Endothelial cell of umbilical vein (primary cell): Measurements from ENCODE around the gene TMEM222. TPM values are rescaled to one million over a fixed set of nuclear protein-coding genes. Genes with fewer than 3 reads are reported as not detected.

Experiments used
- BruUV-seq: library from RNA; stranded (reverse); fragments of 400-500 nt; replicated peaks from 2 replicates; lab custom pipeline; 2021; lab: Mats Ljungman, UMichigan
- CTCF ChIA-PET: fragments of 300-600, 350-600 bp; sonication (Branson Sonifier 250); formaldehyde crosslinking; loops from one replicate; lab custom pipeline; 2021; ENCODE audit warnings: antibody characterized with exemption, inconsistent platforms; lab: Charles Lee
- POLR2A ChIA-PET: fragments of 300-600, 350-600 bp; sonication (Branson Sonifier 250); formaldehyde crosslinking; loops from one replicate; lab custom pipeline; 2021; ENCODE audit warnings: antibody characterized with exemption, inconsistent platforms; lab: Charles Lee
- DNase-seq: peaks from one replicate; pipeline ENCODE4 v3.0.0-alpha.2; 2011; ENCODE audit warnings: low read depth, low spot score
- FAIRE-seq: peaks from 2 replicates; lab custom pipeline; 2011; peaks lifted over from hg19 to GRCh38; lab: Jason Lieb, UNC
- H2AFZ ChIP-seq: 2 replicates; pipeline ENCODE4 v1.6.0; 2012; ENCODE audit warnings: low read depth, low read length, control low read depth, inconsistent platforms
- H3K27ac ChIP-seq: 2 replicates; pipeline ENCODE4 v1.5.1; 2011; ENCODE audit warnings: low read depth, mild to moderate bottlenecking, control low read depth, low read length, moderate library complexity; ENCODE audit not compliant: insufficient read depth
- H3K27me3 ChIP-seq, 2 experiments: 2 replicates each; pipeline versions ENCODE4 v1.6.0 to v1.6.1; 2011; ENCODE audit warnings: low read length in 2 of 2, mixed read lengths in 1 of 2; ENCODE audit not compliant: control insufficient read depth in 2 of 2, insufficient read depth in 2 of 2
- H3K36me3 ChIP-seq, 2 experiments: 2 replicates in 1 of 2; 3 replicates in 1 of 2; pipeline ENCODE4 v1.5.1; 2011; ENCODE audit warnings: low read length in 2 of 2, mild to moderate bottlenecking in 1 of 2, moderate library complexity in 1 of 2; ENCODE audit not compliant: control insufficient read depth in 2 of 2, insufficient read depth in 2 of 2; ENCODE audit errors: extremely low read depth in 1 of 2
- H3K4me1 ChIP-seq: 3 replicates; pipeline ENCODE4 v1.5.1; 2011; ENCODE audit warnings: mild to moderate bottlenecking, low read length; ENCODE audit not compliant: control insufficient read depth, insufficient read depth; ENCODE audit errors: extremely low read depth
- H3K4me2 ChIP-seq: 2 replicates; pipeline ENCODE4 v1.6.1; 2011; ENCODE audit warnings: low read length, control low read depth, mixed read lengths; ENCODE audit not compliant: insufficient read depth
- H3K4me3 ChIP-seq, 3 experiments: fragments of 200-600 bp in 1 of 3; sonication (generic), shearing (Covaris generic) in 1 of 3; replicated peaks in 1 of 3; 2 replicates each; pipeline ENCODE4 v1.5.1; 2011 to 2016; ENCODE audit warnings: control low read depth in 3 of 3, low read length in 3 of 3, mild to moderate bottlenecking in 2 of 3, inconsistent platforms in 1 of 3, low read depth in 1 of 3, moderate library complexity in 1 of 3; ENCODE audit not compliant: insufficient read depth in 1 of 3
- H3K79me2 ChIP-seq: 2 replicates; pipeline ENCODE4 v1.6.0; 2012; ENCODE audit warnings: low read length, inconsistent platforms; ENCODE audit not compliant: control insufficient read depth, insufficient read depth
- H3K9ac ChIP-seq: replicated peaks from 2 replicates; pipeline ENCODE3; 2011; ENCODE audit warnings: low read length, control low read depth; ENCODE audit not compliant: insufficient read depth; ENCODE audit errors: extremely low read depth
- H3K9me1 ChIP-seq: replicated peaks from 3 replicates; pipeline ENCODE4 v1.6.0; 2011; ENCODE audit warnings: mild to moderate bottlenecking, low read length; ENCODE audit not compliant: control insufficient read depth, insufficient read depth; ENCODE audit errors: extremely low read depth
- H3K9me3 ChIP-seq: replicated peaks from 2 replicates; pipeline ENCODE4 v1.5.1; 2012; ENCODE audit warnings: low read length, inconsistent platforms; ENCODE audit not compliant: control insufficient read depth, insufficient read depth
- H4K20me1 ChIP-seq: replicated peaks from 2 replicates; pipeline ENCODE3; 2011; ENCODE audit warnings: mild to moderate bottlenecking, low read length; ENCODE audit not compliant: control insufficient read depth, insufficient read depth; ENCODE audit errors: extremely low read depth
- EZH2 ChIP-seq: IDR thresholded peaks from 2 replicates; pipeline ENCODE4 v1.6.1; 2012; ENCODE audit warnings: borderline replicate concordance, low read depth, mild to moderate bottlenecking, moderate library complexity, low read length, inconsistent platforms; ENCODE audit not compliant: severe bottlenecking
- FOS ChIP-seq: IDR thresholded peaks from 2 replicates; pipeline ENCODE4 v1.6.1; 2011; ENCODE audit warnings: mild to moderate bottlenecking, low read length, moderate library complexity, borderline replicate concordance; ENCODE audit not compliant: insufficient read depth
- GATA2 ChIP-seq: IDR thresholded peaks from 2 replicates; pipeline ENCODE4 v1.7.0; 2011; ENCODE audit warnings: low read depth, mild to moderate bottlenecking, moderate library complexity, mixed read lengths, low read length; ENCODE audit not compliant: insufficient read length, insufficient read depth
- JUN ChIP-seq: IDR thresholded peaks from 2 replicates; pipeline ENCODE4 v1.6.1; 2011; ENCODE audit warnings: borderline replicate concordance, low read depth; ENCODE audit not compliant: insufficient read length, insufficient read depth
- MYC ChIP-seq: IDR thresholded peaks from one replicate; pipeline ENCODE4 v1.6.1; 2011; ENCODE audit warnings: mild to moderate bottlenecking, low read depth, low read length
- POLR2A ChIP-seq: IDR thresholded peaks from 2 replicates; pipeline ENCODE4 v1.6.1; 2012; ENCODE audit warnings: low read depth, mild to moderate bottlenecking, control low read depth, low read length
- POLR2AphosphoS5 ChIP-seq: IDR thresholded peaks from 2 replicates; pipeline ENCODE4 v1.6.1; 2012; ENCODE audit warnings: low read depth, mild to moderate bottlenecking, control low read depth, low read length, moderate library complexity; ENCODE audit not compliant: insufficient read depth
- dilution Hi-C: fragments of 300-500 bp; cut with MboI; formaldehyde crosslinking; loops from one replicate; pipeline ENCODE4 v1.15.0; 2019; ENCODE audit warnings: low sequenced_read_pairs; ENCODE audit not compliant: extremely low pct_ligation_motif_present
- intact Hi-C: fragments of 100-400 bp; cut with micrococcal nuclease; formaldehyde crosslinking; loops from one replicate; pipeline ENCODE4 v1.10.0; 2022
- polyA plus RNA-seq, 4 experiments: library from polyadenylated mRNA; depleted of rRNA in 3 of 4; stranded (reverse) in 3 of 4; unstranded in 1 of 4; fragments of >200 nt; gene quantifications; 2 replicates each; pipeline versions ENCODE4 v1.2.1 to v1.2.3, GENCODE V29; 2011 to 2012; ENCODE audit warnings: missing spikeins in 1 of 4
- total RNA-seq: library from RNA; stranded (reverse); gene quantifications from 2 replicates; pipeline ENCODE4 v1.2.3, GENCODE V29; 2021
- TF ChIP-seq, protein P1 (sequence below): IDR thresholded peaks from 2 replicates; pipeline ENCODE4 v1.6.1; 2011; ENCODE audit not compliant: insufficient read depth, insufficient read length
- TF ChIP-seq, protein P2 (sequence below), 2 donors: IDR thresholded peaks; 1 replicate in 1 of 2; 2 replicates in 1 of 2; pipeline ENCODE4 v1.5.1; 2011; ENCODE audit warnings: low read length in 2 of 2, mild to moderate bottlenecking in 2 of 2, moderate library complexity in 2 of 2, control low read depth in 1 of 2, inconsistent platforms in 1 of 2, low read depth in 1 of 2; ENCODE audit not compliant: insufficient read depth in 1 of 2; ENCODE audit errors: extremely low read depth in 1 of 2

The TMEM222 gene
- total and polyA plus RNA-seq, 2 donors (not counting 3 experiments of a cell fraction or from before 2014, with no cell fraction given), result 45.8 to 76.1 TPM

DNA sequence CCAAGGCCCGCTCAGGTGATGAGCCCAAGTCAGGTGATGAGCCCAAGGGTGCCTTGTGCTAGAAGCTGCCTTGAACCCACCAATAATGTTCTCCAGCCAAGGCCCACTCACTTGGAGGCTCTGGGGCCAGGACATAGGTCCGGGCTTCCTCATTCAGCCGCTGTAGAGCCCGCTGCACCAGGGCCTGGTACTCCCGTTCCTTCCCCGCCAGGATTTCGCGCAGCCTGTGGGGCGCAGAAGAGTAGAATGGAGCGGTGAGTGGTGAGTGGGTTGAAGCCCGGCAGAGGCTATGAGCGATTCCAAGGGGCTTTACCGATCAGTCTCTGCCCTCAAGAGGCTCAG lies 34.3 kb downstream of the TMEM222 start:
- POLR2A ChIA-PET, result no interaction called here
- TF ChIP-seq FOS (no peak), JUN (no peak), EZH2 (no peak), GATA2 (no peak), POLR2A (no peak), POLR2AphosphoS5 (no peak), MYC (no peak)
- TF ChIP-seq, protein P1, sequence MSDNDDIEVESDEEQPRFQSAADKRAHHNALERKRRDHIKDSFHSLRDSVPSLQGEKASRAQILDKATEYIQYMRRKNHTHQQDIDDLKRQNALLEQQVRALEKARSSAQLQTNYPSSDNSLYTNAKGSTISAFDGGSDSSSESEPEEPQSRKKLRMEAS, result no peak
- TF ChIP-seq, protein P2, sequence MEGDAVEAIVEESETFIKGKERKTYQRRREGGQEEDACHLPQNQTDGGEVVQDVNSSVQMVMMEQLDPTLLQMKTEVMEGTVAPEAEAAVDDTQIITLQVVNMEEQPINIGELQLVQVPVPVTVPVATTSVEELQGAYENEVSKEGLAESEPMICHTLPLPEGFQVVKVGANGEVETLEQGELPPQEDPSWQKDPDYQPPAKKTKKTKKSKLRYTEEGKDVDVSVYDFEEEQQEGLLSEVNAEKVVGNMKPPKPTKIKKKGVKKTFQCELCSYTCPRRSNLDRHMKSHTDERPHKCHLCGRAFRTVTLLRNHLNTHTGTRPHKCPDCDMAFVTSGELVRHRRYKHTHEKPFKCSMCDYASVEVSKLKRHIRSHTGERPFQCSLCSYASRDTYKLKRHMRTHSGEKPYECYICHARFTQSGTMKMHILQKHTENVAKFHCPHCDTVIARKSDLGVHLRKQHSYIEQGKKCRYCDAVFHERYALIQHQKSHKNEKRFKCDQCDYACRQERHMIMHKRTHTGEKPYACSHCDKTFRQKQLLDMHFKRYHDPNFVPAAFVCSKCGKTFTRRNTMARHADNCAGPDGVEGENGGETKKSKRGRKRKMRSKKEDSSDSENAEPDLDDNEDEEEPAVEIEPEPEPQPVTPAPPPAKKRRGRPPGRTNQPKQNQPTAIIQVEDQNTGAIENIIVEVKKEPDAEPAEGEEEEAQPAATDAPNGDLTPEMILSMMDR (IDR thresholded peaks at IDR 0.05; ENCODE audit: extremely low read depth in 1 of 2, insufficient read depth in 1 of 2, low read depth in 1 of 2, low read length in 2 of 2), result no peak
- no TSS peak for BruUV-seq

More for the DNA sequence above, 34.3 kb downstream of the TMEM222 start:
- no peaks in the 10 kb centered on the region for H3K79me2 ChIP-seq
- no peak overlapping the region for H3K27ac ChIP-seq
- DNase-seq (no peak), FAIRE-seq (no peak)
- H4K20me1 ChIP-seq, result no peaks in the 10 kb centered on the region
- H3K27me3 ChIP-seq, result no peaks in the 10 kb centered on the region
- H2AFZ ChIP-seq, result no peak overlapping the region
- dilution Hi-C loops, result no loop called here
- intact Hi-C loops, result no loop called here
- H3K4me2 ChIP-seq, result no peak overlapping the region
- no peaks in the 10 kb centered on the region for H3K4me1 ChIP-seq
- CTCF ChIA-PET, result interaction anchor here (1.5 to 5.5 kb wide), 6 partner anchors 10 to 250 kb away, joined by 4 to 54 read pairs (median 20); partner anchors contain the start of gene MAP3K6
- H3K36me3 ChIP-seq, result peaks cover 0 to 2% of the 10 kb centered on the region in 2 experiments
- H3K9me1 ChIP-seq, result no peaks in the 10 kb centered on the region
- H3K9ac ChIP-seq, result no peak overlapping the region
- H3K9me3 ChIP-seq, result no peaks in the 10 kb centered on the region
- H3K4me3 ChIP-seq, result no peak overlapping the region
